GM19397 (cell line): ENCODE results near the gene KCNQ1.

Source experiments
- ATAC-seq: cut with Tn5 transposase; IDR thresholded peaks from one replicate; pipeline ENCODE4 v1.9.1; 2021; ENCODE audit warnings: mild to moderate bottlenecking, moderate library complexity; ENCODE audit not compliant: unreplicated experiment

The KCNQ1 gene

DNA sequence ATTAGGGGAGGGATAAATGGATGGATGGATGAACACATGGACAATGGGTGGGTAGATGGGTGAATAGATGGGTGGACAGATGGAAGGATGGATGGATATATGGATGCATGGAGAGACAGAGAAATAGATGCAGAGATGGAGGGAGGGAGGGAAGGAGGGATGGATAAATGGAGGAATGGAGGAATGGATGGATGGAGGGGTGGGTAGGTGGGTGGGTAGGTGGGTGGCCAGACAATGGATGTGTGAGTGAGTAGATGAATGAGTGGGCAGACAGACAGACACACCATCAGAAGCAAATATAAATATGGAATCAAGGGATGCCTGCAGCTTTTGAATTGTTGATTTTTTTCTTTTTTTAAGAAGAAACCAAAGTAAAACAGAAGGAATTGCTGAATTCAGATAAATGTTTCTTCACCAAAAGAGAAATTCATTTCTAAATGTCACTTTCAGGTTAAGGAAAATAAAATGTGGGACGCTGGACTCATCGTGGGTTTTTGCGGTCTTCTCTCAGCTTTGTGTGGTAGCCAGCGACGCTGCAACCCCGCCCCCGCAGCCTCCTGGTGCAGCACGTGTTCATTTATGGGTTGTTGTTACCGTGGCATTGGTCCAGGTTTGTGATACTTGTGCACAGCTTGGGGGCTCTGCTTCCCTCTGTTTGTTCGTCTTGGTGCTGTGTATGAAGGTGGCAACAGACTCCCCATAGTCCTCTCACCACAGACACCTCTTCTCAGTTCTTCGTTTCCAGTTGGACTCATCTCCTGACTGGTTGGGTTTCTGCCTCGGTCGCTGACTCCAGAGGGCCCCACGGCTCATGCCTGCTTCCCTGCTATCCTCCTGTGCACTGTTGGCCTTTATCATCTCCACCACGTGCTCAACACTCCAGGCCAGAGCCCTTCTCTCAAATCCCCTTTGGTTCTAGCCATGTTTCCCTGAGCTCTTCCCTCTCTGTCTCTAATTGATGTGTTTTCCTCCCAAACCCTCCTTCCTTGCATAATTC is 364.3 kb downstream of the KCNQ1 start:
- ATAC-seq, result no peak

DNA sequence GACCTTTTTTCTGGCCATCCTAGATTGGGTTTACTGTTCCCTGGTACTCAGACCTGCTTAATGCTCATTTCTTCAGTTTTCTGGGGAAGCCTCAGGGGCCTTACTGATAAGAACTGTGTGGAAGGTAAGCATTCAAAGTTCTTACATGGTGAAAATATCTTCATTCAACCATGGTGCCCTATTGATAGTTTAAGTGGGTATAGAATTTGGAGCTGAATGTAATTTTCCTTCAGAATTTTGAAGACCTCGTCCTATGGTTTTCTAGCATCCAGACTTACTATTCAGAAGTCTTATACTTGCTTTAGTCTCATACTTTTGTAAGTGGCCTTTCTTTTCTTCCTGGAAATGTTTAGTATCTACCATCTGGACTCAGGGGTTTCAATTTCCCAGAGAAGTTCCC is 365.0 kb downstream of the KCNQ1 start:
- no peak for ATAC-seq

DNA sequence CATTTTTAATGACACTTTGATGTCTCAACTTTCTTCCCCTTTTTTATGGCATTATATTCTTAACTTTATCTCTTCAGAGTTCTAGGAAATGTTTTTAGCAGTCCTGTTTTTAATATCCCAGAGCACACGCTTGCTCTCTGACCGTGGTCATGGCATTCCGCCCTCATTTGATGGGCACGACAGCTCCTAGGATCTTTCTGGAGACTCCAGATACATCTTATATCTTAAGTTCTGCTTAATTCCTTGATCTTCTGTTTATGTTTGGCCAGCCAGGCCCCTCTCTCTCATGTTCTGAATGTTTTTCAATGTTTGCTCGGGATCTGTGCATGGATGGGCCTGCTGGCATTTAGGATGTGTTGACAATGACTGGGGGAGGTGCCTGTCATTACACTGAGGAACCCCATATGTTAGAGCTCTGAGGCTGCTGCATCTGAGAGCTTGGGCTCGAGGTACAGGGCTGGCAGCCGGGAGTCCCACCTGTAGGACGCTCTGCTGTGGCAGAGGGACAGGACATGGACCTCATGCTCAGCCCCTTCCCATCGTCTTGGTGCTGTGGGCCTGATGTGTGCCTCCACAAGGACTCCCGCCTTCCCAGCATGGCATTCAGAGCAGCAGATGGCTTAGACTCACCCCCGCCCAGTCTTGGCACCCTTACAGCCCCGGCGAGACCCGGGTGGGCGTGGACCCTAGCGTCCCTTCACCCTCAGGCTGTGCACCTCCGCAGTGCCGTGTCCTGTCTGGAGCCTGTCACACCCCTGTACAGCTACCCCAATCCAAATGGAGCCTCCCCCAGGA is 365.8 kb downstream of the KCNQ1 start:
- ATAC-seq, result no peak

DNA sequence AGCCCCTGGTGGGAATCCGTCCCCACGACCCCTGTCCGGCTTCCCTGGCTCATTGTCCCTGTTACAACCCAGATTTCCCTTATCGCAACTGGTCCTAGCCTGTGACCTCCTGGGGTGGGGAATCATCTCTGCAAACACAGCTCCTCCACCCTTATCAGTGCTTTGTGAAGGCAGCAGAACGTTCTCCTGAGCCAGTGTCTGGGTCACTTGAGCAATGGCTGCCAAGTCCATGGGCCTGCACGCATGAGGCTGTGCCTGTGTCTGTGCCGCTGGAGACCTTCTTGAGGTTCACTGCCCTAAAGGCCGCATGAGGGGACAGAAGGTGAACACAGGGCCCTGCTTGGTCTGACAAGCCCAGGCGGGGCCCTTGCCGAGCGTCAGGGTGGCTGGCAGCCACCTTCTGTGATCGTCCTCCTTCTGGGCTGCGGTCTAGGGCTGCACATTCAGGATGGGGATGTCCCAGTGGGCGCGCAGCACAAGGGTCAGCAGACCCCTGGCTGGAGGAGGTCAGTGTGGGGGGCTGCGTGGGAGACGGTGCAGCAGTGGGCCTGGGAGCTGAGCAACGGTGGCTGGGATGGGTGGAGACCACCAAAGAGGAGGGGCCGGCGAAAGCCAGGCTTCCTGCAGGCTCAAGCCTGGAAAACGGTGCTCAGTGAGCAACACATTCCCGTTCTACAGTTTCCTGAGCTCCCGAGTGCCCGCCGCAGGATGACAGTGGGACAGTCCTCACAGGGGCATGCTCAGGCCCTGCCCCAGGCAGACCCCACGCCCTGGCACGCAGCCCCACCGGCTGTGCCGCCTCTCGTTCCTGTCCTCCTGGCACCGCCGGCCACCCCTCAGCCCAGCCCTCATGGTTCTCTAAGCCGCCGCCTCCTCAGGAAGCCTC is 366.6 kb downstream of the KCNQ1 start:
- no peak for ATAC-seq

DNA sequence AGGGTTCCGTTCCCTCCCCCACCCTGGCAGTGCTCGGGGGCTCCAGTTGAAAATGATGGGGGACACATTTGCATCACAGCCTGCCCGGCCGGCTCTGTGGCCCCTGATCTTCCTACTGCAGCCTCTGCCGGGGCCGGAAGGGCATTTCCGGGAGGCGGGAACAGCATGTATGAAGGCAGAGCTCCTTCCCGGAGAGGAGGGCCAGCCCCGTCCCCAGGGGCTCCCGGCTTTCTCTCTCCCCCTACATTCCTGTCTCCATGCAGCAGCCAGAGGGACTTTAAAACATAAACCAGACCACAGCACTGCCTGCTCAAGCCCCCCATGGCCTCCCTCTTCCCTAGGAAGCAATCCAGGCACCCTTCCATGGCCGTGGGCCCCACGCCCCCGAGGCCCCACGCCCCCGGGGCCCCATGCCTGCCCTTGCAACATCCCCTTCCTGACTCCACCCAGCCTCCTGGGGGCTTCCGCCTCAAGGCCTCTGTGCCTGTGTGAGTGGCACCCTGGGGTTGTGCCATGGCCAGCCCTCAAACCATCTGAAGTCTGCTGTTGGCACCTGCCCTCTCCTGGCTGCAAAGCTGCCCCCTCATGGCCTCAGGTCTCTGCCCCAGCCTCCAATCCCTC is 367.7 kb downstream of the KCNQ1 start:
- ATAC-seq, result no peak

DNA sequence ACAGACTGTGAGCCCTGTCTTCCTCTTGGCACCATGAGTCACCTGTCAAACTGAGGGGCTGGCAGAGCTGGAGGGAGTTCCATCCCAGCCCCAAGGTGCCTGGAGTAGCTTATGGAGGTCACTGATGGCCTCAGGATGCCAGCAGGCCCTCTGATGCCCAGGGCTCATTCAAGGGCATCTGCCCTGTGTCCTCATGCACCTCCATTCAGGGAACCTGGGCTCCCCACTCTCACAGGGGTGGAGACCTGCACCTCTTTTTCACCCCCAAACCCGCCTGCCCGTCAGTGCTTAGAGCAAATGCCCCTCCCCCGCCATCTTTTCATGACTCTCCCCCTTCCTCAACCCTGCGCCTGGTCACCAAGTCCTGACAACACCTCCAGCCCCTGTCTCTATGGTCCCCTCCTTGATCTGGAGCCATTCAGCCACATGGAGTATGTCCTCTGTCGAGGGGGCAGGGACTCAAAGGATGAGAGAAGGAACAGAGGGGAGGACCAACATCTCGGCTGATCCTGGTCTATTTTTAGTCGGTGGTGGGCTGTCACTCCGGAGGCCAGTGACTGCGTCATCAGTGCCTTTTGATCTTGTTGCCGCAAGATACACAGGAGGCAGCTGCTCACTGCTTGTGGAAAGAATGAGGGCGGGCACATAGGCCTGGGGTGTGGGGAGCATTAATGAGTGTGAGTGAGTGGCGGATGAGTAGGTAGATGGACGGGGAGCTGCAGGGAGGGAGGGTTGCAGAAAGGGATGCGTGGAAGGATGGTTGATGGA is 368.5 kb downstream of the KCNQ1 start:
- ATAC-seq, result no peak

DNA sequence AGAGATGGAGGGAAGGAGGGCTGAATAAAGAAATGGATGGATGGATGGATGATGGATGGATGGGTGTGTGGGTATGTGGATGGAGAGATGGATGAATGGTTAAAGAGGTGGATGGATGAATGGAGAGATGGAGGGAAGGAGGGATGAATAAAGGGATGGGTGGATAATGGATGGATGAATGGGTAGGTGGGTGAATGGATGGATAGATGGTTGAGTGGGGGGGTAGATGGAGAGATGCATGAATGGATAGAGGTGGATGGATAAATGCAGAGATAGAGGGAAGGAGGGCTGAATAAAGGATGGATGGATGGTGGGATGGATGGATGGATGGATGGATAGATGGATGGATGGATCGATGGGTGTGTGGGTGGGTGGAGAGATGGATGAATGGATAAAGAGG is 369.2 kb downstream of the KCNQ1 start:
- no peak for ATAC-seq

DNA sequence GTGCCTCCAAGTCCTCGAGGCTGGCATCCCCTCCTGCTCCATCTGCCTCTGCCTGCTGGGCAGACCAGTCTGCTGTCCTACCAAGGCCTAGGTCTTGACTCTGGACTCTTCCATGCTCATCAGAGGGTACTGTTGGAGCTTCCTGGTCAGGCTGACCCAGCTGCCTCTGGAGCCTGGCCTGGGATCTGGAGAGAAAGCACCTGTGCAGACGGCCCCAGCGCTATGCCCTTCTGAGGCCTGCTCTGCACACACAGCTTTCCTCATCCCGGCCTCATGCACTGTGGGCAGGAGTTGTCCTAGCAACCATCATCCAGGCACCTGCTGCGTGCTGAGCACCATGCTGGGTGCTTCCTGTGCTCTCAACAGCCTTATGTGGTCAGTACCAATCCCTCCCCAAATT is 369.9 kb downstream of the KCNQ1 start:
- no peak for ATAC-seq

DNA sequence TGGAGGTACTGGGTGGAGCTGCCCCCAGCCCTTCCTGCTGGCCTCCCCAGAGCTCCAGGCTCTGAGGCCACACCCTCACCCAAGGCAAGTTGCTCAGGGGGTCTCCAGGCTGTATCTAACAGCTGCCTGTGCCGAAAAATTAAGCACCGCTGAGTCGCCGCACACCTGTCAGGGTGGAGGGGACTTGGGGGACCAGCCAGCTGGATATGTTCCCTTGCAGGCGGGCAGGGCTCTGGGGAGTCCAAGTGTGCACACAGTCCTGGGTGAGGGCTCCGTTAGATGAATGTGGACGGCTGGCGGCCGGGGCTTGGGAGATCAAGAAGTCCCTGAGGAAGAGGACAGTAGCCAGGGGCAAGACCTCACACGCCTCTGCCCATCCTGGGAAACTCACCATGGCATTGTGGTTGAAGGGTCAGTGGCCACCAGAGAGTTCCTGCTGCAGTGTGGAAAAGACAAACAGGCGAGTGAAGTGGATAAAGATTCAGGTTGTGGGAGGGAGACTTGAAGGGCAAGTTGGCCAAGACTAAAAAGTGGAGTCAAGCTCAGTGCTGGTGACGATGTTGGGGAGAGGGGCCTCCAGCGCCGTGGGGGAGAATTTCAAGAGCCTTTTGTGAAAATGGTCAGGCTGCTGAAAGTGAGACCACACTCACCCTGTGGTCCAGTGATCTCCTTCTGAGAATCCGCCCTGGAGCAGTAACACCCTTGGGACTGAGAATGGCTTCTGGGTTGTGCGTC is 371.1 kb downstream of the KCNQ1 start:
- ATAC-seq, result no peak

DNA sequence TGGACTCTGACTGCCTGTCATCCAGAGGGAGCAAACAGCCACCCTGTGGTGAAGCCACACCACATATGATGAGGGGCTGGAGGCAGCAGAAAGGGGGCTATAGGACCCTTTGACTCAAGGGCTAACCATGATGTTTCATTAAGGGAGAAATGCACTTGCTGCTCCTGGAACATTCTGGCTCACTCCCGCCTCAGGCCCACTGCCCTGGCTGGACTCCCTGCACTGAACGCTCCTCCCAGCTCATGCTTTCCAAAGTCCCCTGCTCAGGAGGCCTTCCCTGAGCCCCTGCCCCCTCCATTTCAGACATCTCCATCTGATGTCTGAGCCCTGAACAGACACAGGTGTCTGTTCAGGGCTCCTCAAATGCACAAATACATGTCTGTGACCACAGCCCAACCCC is 371.7 kb downstream of the KCNQ1 start:
- no peak for ATAC-seq

DNA sequence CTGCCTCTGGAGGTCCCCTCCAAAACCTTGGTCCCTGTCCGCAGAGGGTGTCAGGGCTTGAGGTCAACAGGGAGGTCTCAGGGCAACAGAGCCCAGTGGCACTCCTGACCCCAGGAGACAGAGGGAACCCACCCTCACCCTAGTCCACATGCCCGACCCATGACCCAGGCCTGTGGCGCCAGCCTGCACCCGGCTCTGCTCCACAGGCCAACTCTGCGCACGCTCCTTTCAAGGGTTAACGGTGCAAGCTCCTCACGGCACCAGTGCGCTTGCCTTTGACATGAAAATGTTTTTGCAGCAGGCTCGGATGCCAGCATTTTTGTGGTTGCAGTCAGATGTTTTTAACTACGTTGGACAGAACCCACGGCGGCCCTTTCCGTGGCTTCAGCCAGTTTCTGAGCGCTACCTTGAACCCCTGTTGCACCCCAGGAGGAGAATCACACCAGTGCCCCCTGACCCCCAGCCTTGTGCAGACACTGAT is 372.2 kb downstream of the KCNQ1 start:
- ATAC-seq, result no peak

DNA sequence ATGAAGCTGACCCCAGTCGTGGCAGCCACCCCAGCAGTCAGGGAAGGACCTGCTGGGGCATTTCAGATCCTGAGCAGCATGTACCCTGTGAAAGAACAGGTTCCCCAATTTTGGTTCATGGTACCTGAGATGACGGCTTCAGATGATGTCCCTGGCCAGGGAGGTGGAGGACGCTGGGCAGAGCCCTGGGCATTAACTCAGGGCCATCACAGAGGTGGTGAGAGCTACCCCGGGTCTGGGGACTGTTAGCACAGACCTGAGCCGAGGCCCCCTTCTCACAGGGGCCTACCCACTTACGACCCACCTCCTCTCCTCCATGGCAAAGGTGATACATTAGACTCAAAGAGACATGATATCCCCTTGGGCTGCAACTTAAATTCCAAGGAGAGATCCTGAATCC is 372.6 kb downstream of the KCNQ1 start:
- no peak for ATAC-seq

DNA sequence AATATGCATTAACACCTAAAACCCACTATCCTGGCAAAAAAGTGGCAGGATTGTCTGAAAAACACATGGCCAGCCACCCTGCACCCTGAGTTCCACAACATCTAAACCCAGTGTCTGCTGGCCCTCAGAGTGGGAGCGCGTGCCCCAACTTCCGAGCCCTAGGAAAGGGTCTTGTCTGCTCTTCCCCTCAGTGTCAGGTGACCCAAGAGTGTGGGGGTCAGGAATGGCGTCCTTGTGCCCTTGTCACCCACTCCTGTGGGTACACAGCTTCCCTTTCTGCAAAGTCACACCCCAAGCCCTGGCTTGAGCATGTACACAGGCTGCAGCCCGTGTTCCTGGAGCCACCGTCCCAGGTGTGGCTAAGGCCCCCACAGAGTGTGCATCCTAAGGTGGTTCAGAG is 373.2 kb downstream of the KCNQ1 start:
- no peak for ATAC-seq

DNA sequence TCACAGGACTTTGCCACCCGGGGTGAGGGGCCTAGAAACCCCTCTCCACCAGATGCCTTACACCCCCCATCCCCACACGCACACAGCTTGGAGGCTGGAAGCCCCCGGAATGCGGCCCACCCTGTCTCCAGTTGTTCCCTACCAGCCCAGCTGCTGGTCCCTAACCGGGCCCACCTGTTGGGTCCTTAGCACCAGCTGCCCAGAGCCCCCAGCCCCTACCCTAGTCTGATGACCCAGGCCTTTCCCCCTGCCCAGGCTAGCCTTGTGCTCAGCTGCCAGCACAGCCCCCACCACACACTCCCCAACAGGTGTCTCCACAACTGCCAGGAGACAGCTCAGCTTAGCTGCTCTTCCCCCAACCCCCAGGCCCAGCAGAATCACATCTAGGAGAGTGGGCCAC is 373.7 kb downstream of the KCNQ1 start:
- ATAC-seq, result no peak

DNA sequence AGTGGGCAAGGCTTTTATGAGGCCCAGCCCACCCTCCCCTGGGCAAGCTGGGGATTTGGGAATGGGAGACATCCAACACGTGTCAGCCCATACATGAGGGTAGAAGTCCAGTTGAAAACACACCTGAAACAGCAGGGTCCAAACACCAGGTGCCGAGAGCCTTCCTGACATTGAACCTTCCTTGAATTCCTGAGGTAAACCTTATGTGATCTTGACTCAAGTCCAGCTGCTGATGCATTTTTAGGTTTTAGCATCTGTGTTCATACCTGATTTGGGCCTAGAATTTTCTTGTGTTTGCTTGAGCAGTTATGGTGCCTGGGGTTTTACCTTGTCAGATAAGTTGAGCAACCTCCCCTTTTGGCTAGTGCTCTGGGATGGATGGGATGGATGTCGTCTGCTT is 374.5 kb downstream of the KCNQ1 start:
- no peak for ATAC-seq

DNA sequence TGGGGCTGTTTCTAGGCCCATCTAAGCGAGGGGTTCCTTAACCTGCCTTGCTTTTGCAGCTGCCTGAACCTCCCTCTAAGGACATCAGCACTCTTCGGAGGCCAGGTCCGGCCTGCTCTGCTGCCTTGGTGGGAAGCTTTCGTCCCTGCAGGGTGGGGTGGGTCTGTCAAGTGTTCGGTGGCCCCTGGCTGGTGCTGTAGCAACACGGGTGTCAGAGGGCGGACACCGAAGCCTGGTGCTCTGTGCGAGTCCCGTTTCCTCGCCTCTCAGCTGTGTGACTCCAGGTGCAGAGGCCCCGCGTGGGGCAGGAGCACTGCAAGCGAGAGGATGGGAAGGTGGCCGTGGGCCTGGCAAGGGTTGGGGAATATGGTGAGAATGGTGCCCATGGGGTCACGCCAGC is 376.2 kb downstream of the KCNQ1 start:
- ATAC-seq, result no peak

DNA sequence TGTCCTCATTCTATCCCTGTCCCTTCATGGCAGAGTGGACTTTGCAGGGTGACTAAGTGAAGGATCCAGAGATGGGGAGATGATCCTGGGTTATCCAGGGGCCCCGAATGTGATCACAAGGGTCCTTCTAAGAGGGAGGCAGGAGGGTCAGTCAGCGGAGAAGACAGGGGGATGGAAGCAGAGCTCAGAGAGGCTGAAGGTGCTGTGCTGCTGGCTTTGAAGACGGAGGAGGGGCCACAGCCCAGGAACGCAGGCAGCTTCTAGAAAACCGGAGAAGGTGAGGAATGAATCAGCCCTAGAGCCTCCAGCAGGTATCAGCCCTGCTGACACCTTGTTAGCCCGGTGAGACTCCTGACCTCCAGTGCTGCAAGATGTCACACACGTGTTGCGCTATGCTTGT is 377.1 kb downstream of the KCNQ1 start:
- no peak for ATAC-seq

DNA sequence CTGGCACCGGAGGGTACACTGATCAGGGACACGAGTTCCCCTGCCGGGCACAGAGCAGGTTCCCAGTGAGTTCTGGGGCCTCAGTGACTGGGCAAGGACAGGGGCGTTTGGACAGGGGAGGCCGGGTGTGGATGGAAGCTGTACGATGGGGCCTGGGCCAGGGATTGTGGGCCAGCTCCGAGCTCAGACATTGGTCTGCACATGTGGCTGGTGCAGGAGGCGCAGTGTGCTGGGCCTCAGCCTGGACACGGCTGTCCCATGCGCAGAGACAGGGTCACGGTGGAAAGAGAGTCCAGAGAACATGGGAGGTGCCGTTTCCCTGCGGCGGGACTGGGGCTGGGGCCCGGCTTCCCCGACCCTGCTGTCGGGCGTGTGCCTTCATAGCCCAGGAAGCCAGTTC is 380.0 kb downstream of the KCNQ1 start:
- no peak for ATAC-seq

DNA sequence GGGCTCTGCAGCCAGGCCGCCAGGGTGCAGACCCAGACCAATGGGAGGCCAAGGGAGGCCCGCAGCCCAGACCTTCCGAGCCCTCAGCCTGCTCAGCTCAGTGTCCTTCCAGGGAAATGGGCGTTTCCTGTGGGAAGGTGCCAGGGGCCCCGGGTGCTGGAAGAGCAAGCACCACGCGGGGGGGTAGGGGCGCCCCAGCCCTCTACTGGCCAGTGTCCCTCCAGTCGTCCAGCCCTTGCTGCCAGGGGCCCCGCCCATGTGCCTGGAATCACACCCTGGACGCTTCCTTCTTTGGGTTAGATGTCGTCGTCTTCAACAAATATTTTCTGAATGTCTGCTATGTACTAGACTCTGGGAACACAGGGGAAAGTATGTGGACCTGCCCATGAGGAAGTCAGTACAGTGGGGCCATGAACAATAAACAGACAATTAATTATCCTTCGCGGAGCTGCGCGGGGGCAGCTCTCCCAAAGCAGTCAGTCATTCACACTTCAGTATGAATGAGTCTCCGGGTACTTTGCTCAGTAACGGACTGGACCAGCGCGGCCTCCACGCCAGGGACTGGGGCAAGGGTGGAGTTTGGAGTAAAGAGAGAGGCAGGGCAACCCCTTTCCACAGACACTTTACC is 380.6 kb downstream of the KCNQ1 start:
- ATAC-seq, result no peak
